Ectodermal cell (in vitro differentiated cells): ENCODE data around the gene ELF2.
"Not testable (repeated sequence)": the region's sequence is repeated elsewhere in the genome, so short reads cannot be mapped to it uniquely, and the experiment has no call there.

Experiments used
- H3K27ac ChIP-seq: 2 replicates; pipeline ENCODE4 v1.7.0; 2013; ENCODE audit warnings: mild to moderate bottlenecking, low read depth, low read length; ENCODE audit not compliant: insufficient read depth, poor library complexity, severe bottlenecking
- H3K27me3 ChIP-seq: 2 replicates; pipeline ENCODE4 v1.7.0; 2013; ENCODE audit warnings: mild to moderate bottlenecking, low read length; ENCODE audit not compliant: insufficient read depth, control insufficient read depth, poor library complexity, severe bottlenecking
- H3K36me3 ChIP-seq: one replicate; pipeline ENCODE4 v1.7.0; 2013; ENCODE audit warnings: low read length; ENCODE audit not compliant: control insufficient read depth, insufficient read depth
- H3K4me1 ChIP-seq: one replicate; pipeline ENCODE4 v1.7.0; 2013; ENCODE audit warnings: low read length; ENCODE audit not compliant: control insufficient read depth, insufficient read depth
- H3K4me3 ChIP-seq: 2 replicates; pipeline ENCODE4 v1.7.0; 2013; ENCODE audit warnings: low read depth, low read length, control low read depth; ENCODE audit not compliant: insufficient read depth
- H3K9me3 ChIP-seq: 2 replicates; pipeline ENCODE4 v1.7.0; 2013; ENCODE audit warnings: mild to moderate bottlenecking, low read length, moderate library complexity; ENCODE audit not compliant: control insufficient read depth
- WGBS, 2 experiments: methylation state at CpG; one replicate each; pipeline ENCODE4 v1.1.7; 2013; ENCODE audit warnings: missing lambda C conversion rate in 2 of 2; 5-methylcytosine and 5-hydroxymethylcytosine counted together

The ELF2 gene

DNA sequence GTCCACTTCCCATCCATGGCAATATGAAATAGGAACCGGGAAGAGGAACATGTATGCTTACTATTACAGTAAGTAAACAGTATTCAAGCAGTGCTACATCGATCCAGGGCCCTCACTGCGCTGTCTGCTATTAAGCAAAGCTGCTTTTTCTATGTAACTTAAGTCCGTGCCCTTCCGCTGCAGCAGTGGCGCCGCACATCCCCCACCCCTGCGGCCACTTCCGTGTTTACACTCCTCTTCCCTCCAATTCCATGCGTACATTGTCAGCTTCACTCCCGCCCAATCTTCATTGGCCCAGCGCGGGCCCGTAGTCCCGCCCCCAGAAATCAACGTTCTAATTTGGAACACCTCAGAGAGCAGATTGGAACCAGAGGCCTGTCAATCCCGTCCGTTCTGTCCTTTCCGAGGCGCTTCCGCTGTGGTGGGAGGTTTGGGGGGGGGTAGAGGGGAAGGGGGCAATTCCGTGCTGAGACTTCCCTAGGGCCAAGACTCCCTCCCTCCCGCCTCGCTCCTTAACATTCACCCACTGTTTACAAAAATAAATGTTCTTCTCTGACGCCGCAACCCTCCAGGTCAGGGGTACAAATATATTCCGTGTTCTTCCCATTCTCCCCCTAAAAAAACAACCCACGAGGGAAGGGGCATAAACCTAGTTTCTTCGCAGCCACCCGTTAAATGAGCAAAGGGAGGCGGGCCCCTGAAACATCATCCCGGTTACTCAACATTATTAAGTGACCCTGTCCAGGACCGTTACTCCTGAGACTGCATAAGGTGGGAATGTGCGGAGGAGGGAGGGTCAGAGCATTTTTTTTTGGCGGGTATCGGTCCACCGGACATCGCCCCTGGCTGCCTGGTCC, 94.0 kb downstream of the ELF2 start:
- Histone ChIP-seq H3K4me3 (peak overlapping the region; percentile 92), H3K9me3 (no peaks in the 10 kb centered on the region), H3K4me1 (no peaks in the 10 kb centered on the region), H3K27me3 (no peaks in the 10 kb centered on the region), H3K27ac (peak overlapping the region; percentile 87), H3K36me3 (no peaks in the 10 kb centered on the region)
- 0% methylated on average over 38 of the region's 38 CpGs for WGBS, 2 experiments

DNA sequence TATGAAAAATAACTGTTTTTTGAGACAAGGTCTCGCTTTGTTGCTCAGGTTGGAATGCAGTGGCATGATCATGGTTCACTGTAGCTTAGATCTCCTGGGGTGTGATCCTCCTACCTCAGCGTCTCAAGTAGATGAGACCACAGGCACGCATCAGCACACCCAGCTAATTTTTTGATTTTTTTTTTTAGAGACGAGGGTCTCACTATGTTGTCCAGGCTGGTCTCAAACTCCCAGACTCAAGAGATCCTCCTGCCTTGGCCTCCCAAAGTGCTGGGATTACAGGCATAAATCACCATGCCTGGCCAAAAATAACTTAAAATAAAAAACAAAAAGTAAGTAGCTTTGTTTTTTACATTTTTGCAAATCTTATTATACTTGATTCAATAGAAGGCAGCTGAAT, 98.1 kb downstream of the ELF2 start:
- H3K4me3 ChIP-seq: no peak overlapping the region
- H3K27ac ChIP-seq: no peak overlapping the region
- no peaks in the 10 kb centered on the region for H3K9me3 ChIP-seq
- H3K4me1 ChIP-seq: no peaks in the 10 kb centered on the region
- no peaks in the 10 kb centered on the region for H3K27me3 ChIP-seq
- WGBS, 2 experiments: 88 to 92% methylated on average over 4 of the region's 4 CpGs
- H3K36me3 ChIP-seq: no peaks in the 10 kb centered on the region

DNA sequence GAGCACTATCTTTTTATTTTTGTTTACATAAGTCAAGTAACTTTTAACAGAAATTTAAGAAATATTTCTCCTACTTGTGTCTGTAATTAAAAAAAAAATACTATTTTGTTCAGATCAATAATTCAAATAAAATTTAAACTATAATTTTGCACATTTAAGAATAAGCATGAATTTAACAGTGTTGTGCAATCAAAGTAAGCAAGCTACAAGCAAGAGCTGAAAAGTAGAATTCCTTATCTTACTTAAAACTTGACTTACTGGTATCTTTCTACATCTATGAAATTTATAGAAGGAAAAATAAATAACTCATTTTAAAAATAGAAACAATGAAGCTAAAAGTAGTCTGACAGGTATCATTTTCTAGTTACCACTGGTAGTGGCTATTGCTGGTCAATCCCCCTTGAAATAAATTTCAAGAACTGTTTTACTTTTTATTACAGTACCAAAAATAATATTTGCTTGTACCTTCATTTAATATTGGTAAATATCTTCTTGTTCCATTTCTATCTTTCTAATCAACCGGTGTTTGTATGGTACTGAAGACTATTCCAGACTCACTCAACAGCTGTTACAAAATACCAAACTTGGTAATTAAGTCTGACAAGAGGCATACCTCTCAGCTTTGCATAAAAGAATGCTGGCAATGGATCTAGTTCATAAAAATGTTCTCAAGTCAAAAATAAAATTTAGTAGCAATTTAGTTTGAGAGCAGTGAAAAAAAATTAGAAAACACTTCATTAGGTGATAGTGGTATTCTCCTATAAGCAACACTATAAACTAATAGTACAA, 99.3 kb downstream of the ELF2 start:
- Histone ChIP-seq H3K4me3 (no peak overlapping the region), H3K36me3 (no peaks in the 10 kb centered on the region), H3K27ac (no peak overlapping the region), H3K9me3 (no peaks in the 10 kb centered on the region), H3K4me1 (no peaks in the 10 kb centered on the region), H3K27me3 (no peaks in the 10 kb centered on the region)
- 88% methylated on average over 1 of the region's 1 CpG; no CpG with 5 or more reads in 1 of the 2 experiments for WGBS, 2 experiments

DNA sequence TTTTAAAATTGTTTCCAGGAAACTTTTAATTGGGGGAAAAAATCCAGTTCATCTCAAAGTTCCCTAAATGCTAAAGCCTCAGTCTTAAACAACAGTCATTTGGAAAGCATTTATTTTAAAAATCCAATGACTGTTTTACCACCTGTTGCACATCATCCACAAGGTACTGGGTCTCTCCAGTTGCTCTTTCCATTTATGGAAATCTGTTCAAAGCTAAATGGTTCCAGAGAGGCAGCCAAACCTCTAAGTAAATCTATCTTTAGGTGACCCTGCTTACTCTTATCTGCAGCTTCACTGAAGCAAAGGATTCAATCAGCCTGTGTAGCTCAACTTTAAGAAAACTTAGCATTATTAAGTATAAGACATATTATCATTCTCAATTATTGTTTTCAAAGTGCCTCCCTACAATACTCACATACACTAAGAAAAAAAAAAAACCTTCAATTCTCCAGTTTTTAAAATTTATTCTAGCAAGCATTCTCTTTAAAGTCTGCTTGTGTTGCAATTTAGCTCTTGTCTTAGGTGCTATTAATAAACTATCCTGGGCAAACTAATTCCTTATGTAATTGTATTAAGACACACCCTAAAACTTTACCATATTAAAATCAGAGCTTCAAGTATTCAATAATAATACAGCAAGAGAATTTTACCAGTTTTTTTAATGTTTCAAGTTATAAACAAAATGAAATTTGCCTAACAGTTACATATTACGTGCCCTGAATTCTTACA, 100.8 kb downstream of the ELF2 start:
- Histone ChIP-seq H3K9me3 (no peaks in the 10 kb centered on the region), H3K27ac (no peak overlapping the region), H3K4me3 (no peak overlapping the region), H3K36me3 (no peaks in the 10 kb centered on the region), H3K27me3 (no peaks in the 10 kb centered on the region), H3K4me1 (no peaks in the 10 kb centered on the region)
- WGBS, 2 experiments: no CpG with 5 or more reads among the region's 1 CpG

DNA sequence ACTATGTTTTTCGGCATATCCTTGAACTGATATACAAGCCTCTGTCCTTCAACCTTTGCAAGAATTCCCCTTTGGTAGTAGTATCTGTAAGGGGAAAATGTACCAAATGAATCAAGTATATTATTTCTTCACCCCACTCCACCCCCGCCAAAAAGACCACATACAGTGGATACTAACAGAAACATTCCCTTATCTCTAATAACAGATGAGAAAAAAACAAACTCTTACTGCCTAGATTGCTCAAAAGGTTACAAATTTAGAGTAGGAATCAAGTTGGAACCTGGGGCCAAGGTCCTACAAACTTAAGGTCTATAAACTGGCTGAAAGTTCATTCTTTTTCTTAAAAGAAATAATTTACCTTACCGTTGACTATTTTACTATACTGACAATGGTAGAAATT, 116.4 kb downstream of the ELF2 start:
- Histone ChIP-seq H3K4me1 (no peaks in the 10 kb centered on the region), H3K27ac (no peak overlapping the region), H3K4me3 (no peak overlapping the region), H3K36me3 (peaks cover 22% of the 10 kb centered on the region), H3K9me3 (no peaks in the 10 kb centered on the region), H3K27me3 (no peaks in the 10 kb centered on the region)
- WGBS, 2 experiments: 96 to 100% methylated on average over 1 to 2 of the region's 3 CpGs

DNA sequence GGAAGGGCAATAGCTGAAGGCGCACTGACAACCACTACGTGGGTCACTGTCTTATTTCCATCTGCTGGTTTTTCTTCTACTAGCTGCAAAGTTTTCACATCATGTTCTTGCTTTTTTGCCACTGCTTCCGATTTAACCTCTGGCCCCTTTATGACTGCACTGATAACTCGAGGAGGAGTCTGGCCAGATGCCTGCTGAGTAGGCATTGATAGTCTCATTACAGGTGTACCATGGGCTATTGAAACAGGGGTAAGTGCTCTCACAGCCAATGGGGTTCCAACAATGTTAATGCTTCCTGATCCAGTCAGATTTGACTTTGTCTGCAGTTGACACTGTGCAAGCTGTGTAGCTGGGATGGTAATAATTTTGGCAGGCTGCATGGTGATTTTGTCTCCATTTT, 118.0 kb downstream of the ELF2 start:
- peaks cover 14% of the 10 kb centered on the region for H3K36me3 ChIP-seq
- H3K4me1 ChIP-seq, H3K4me3 ChIP-seq, H3K9me3 ChIP-seq, H3K27me3 ChIP-seq, H3K27ac ChIP-seq: not testable (repeated sequence)
- 95 to 97% methylated on average over 4 of the region's 4 CpGs for WGBS, 2 experiments

DNA sequence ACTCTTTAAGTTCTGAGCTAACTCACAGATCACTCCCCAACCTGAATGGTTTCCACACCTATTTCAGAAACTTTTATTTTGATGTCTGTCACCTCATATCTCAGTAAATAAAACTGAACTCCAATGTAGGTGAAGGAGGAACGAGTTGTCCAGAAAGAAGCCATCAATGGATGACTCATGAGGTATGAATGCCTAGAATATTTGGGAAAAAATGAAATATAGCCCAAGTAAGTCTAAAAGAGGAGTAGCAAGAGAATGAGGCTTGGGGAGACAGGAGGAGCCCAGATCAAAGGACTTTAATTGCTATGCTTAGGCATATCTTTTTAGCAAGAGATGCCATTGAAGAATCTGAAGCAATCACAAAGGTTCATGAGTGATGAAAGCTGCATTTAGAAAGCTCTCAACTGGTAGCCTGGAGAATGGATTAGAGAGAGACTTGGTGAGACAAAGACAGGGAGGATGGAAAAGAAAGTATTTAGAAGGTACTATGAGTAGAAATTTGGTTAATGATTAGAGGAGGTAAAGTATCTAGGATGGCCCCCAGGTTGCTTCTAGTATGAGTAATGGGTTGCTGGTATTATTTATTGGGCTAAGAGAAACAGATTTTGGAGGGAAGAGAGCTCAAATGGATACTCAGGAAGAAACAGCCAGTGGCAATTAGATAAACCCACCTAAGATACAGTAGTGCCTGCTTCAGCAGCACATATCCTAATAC, 122.1 kb downstream of the ELF2 start:
- H3K9me3 ChIP-seq: no peaks in the 10 kb centered on the region
- WGBS, 2 experiments: 84 to 93% methylated on average over 1 of the region's 1 CpG
- peaks cover 4% of the 10 kb centered on the region for H3K36me3 ChIP-seq
- H3K4me3 ChIP-seq: no peak overlapping the region
- H3K27ac ChIP-seq: no peak overlapping the region
- H3K4me1 ChIP-seq: no peaks in the 10 kb centered on the region
- H3K27me3 ChIP-seq: no peaks in the 10 kb centered on the region

DNA sequence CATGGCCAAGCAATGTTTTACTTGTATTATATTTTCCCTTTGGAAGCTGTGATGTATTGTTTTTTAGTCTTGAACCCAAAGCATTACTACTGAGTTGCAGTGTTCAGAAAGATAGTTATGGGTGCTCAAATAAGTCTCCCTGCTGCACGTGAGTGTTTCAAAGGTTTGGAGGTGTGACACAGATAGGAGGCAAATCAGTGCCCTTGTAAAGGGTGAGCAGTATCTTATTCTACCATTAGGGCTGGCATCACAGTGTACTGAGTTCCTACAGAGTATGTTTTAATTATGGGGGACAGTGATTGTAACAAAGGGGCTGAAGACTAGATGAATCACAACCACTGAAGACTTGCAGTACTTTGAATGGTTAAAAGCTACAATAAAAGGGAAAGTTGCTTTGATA, 123.1 kb downstream of the ELF2 start:
- 92 to 98% methylated on average over 1 of the region's 1 CpG for WGBS, 2 experiments
- Histone ChIP-seq H3K4me1 (no peaks in the 10 kb centered on the region), H3K4me3 (no peak overlapping the region), H3K27me3 (no peaks in the 10 kb centered on the region), H3K27ac (no peak overlapping the region), H3K9me3 (no peaks in the 10 kb centered on the region), H3K36me3 (no peaks in the 10 kb centered on the region)

DNA sequence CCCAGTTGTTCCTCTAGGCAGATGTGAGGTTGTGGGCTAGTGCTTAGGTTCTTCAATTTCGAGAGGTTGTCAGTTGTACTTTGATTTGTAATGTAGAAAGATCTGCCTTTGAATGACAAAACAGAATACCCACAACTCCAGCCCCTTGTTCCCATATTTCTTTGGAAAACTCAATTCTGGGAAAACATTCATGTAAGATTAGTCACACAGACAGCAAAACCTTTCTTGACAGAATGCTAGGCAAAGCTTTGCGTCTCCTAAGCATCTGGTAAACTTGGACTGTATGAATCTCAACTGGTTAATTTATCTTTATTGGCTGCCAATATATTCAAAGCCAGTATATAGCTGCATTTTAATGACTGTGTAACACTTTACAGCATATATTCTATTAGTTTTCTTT, 126.6 kb downstream of the ELF2 start:
- Histone ChIP-seq H3K4me3 (no peak overlapping the region), H3K9me3 (no peaks in the 10 kb centered on the region), H3K27ac (no peak overlapping the region), H3K27me3 (no peaks in the 10 kb centered on the region), H3K4me1 (no peaks in the 10 kb centered on the region), H3K36me3 (no peaks in the 10 kb centered on the region)
- WGBS, 2 experiments: 76 to 100% methylated on average over 1 to 2 of the region's 2 CpGs
